HG02938 (cell line): Measurements from ENCODE around the gene AHSG.
"Not testable (repeated sequence)": the region's sequence is repeated elsewhere in the genome, so short reads cannot be mapped to it uniquely, and the experiment has no call there.

ENCODE experiments used
- ATAC-seq: cut with Tn5 transposase; IDR thresholded peaks from one replicate; pipeline ENCODE4 v1.9.1; 2021; ENCODE audit warnings: mild to moderate bottlenecking, moderate library complexity; ENCODE audit not compliant: unreplicated experiment

AHSG gene, protein sequence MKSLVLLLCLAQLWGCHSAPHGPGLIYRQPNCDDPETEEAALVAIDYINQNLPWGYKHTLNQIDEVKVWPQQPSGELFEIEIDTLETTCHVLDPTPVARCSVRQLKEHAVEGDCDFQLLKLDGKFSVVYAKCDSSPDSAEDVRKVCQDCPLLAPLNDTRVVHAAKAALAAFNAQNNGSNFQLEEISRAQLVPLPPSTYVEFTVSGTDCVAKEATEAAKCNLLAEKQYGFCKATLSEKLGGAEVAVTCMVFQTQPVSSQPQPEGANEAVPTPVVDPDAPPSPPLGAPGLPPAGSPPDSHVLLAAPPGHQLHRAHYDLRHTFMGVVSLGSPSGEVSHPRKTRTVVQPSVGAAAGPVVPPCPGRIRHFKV

DNA sequence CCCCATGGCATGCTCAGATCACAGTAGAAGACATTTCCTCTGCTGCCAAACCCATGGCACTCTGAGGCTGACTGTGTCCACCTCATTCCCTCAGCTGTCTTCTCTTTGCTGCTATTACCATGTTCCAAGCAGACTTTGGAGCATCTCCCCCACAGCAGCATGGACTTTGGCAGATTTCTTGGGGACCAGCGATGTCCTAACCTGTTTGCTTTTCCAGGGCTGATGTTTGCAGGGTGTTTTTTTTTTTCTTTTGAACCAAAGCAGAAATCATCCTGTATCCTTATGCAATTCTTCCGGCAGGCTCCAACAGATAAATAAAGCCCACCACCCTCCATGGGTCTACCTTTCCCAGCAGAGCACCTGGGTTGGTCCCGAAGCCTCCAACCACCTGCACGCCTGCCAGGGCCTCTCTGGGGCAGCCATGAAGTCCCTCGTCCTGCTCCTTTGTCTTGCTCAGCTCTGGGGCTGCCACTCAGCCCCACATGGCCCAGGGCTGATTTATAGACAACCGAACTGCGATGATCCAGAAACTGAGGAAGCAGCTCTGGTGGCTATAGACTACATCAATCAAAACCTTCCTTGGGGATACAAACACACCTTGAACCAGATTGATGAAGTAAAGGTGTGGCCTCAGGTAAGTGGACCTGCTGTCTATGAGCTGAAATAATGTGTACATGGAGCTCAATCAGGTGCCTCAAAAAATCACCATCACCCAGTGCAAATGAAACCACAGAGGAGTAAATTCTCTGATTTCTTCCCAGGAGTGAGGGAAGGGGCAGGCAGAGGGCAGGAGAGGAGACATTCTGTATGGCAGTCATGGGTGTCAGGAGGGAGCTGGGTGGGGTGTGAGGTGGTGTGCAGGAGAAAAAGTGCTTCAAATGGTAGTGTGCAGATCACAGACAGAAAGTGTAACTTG is at the start of gene AHSG:
AHSG (plus strand) TSS at position 340 of the 916 bp plus-strand sequence; CDS start at position 422, 82 bp downstream.
- ATAC-seq, result no peak

DNA sequence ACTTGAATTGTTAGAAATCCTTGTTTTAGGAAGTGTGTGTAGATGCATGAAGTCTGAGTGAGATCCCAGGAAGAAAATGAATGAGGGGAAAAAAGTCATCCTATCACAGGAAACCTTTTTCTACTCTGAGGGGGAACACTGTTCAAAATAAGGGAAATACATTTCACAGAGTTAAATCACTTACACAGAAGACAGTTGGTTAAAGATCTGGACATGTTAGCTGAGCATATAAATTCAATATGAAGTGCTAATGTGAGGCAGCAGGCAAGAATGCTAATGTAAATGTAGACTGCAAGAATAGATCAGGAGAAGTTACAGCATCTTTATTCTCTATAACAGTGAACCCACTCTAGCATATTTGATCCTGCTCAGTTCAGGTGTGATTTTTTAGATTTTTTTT is 48.3 kb upstream of the AHSG start:
- no peak for ATAC-seq

GRCh38 chr3:186566772-186567071 is 46.1 kb upstream of the AHSG start:
- no peak for ATAC-seq

- peak; percentile 34 for ATAC-seq
Measured at GRCh38 chr3:186567072-186567921, 45.6 kb upstream of the AHSG start, which contains the start of gene TBCCD1. Gene TBCCD1, minus strand, starts transcription at chr3:186567339. Its CDS starts 3,010 bp downstream, at chr3:186564329.

DNA sequence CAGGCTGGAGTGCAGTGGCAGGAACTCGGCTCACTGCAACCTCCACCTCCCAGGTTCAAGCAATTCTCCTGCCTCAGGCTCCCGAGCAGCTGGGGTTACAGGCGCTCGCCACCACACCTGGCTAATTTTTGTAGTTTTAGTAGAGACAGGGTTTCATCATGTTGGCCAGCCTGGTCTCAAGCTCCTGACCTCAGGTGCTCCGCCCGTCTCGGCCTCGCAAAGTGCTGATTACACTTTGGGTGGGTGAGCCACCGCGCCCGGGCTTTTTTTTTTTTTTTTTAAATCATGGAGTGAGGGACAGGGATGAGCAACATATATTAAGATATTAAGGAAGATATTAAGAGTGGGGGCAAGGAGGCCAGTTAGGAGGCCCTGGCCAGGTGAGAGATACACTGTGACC is 43.5 kb upstream of the AHSG start:
- ATAC-seq, result not testable (repeated sequence)

DNA sequence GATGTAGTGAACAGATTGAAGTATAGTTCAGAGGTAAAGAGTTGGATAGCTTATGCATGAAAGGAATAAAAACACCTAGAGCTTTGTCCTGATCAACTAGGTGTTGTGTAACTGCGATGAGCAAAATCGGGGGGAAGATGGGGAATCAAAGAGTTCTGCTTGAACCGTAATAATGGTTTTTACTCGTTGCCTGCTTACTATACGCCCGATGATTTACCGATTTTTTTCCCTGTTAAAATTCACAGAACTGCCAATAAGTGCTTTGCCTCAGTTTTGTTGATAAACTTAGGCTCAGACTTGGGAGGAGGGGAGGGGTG is 43.1 kb upstream of the AHSG start:
- ATAC-seq, result no peak

DNA sequence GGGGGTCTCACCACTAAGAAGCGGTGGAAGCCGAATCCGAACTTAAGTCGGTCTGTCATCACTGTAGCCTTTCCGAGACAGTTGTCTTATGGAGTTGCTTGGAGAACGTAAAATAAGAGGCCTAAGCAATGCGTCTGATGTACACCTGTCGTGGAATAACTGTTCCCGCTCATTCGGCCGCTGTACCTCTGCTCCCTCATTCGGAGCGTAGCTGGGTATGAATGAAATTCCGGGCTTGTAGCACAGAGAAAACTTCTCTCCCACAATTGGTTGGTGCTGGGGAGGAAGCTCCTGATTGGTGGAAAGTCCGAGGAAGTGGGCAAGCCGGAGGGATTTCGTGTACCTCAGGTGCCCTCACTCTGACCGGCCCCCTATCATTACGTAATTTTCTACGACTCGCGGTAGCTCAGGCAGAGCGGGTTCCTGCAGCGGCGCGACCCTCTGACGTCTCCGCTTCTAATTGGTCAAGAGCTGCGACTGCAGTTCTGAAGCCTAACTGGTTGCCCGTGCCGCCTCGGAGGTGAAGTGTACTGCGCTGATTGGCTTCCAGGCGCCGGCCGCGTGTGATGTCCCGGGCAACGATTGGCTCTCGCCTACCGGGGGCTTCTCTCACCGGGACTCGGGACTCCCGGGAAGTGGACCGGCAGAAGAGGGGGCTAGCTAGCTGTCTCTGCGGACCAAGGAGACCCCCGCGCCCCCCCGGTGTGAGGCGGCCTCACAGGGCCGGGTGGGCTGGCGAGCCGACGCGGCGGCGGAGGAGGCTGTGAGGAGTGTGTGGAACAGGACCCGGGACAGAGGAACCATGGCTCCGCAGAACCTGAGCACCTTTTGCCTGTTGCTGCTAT is 42.5 kb upstream of the AHSG start, which contains the start of gene DNAJB11:
DNAJB11 (plus strand) TSS at position 625 of the 845 bp plus-strand sequence; CDS start at position 803, 178 bp downstream.
- ATAC-seq, result peak; percentile 87

GRCh38 chr3:186570941-186571643 is 41.8 kb upstream of the AHSG start:
- no peak for ATAC-seq

GRCh38 chr3:186571644-186572013 is 41.2 kb upstream of the AHSG start:
- ATAC-seq, result no peak

DNA sequence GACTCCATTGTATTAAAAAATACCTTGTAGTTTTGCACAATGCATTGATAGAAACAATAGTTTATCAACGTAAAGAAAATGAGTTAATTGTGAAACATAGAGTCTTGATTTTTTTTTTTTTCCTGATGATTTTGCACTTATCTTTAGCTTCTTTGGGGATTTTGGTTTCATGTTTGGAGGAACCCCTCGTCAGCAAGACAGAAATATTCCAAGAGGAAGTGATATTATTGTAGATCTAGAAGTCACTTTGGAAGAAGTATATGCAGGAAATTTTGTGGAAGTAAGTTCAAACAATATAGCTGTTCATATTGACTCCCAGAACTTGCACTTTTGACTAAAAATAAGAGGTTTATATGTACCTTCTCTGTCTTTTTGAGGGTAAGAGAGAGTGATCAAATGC is 35.3 kb upstream of the AHSG start:
- no peak for ATAC-seq

DNA sequence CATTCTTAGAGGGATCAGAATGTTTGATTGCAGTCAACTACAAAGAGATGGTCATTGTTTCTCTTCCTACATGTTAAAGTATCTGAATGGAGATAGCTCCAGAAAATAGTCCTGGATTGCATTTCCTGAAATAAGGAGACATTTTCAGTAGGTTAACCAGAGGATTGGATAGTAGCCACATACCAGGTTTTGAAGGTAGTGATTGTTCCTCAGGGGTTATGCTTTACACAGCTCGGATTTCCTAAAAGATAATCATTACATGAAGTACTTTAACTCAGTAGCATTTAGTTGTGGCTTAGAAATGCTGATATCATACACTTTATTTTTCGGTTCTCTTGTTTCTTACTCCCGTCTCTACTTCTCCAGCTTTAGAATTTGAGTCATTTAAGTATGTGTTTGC is 32.1 kb upstream of the AHSG start:
- ATAC-seq, result no peak

DNA sequence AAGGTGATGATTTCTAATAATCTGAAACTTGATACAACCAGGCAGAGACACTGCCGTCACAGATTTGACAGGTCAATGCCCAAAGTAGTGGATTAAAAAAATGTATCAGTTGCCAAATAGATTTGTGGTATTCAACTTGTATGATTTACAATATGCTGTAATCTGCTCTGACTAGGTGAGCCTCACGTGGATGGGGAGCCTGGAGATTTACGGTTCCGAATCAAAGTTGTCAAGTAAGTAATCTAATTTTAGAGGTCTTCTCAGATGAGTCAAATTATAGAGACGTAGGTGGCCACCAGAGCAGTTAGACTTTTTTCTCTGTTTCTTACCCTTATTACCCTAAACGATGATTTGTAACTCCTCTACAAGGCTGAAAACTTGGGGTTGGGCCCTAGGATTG is 30.3 kb upstream of the AHSG start:
- ATAC-seq, result no peak

- ATAC-seq, result no peak
Measured at GRCh38 chr3:186583831-186584230, 29.0 kb upstream of the AHSG start.

- ATAC-seq, result not testable (repeated sequence)
Measured at GRCh38 chr3:186586245-186586644, 26.6 kb upstream of the AHSG start.

GRCh38 chr3:186587183-186587582 is 25.7 kb upstream of the AHSG start:
- ATAC-seq, result no peak

DNA sequence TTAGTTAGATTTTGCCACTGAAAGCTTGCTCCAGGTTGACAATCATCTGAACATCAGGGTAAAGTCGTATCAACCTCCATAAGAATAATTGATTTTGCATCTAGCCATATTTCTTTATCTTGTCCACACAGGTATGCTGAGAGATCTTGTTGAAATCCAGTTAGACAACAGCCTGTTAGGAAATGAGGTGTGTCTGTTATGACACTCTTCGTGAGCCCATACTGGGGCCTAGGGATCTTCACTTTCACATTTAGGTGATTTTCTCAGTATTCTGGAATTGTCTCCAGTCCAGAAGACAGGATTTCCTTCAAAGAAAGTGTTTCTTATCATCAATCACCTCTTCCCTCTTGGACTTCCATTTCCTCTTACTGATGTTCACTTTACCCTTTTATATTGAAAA is 24.2 kb upstream of the AHSG start:
- no peak for ATAC-seq

GRCh38 chr3:186589121-186589520 is 23.7 kb upstream of the AHSG start:
- no peak for ATAC-seq

GRCh38 chr3:186589856-186590579 is 22.8 kb upstream of the AHSG start:
- no peak for ATAC-seq
